ENCODE data around the gene SLC4A5.

Gene SLC4A5

GRCh38 chr2:74375838-74376237 lies 32.6 kb upstream of the SLC4A5 start:
- DNase-seq (ENCODE audit: extremely low read depth, low read depth): no peak

GRCh38 chr2:74374509-74375205 lies 31.4 kb upstream of the SLC4A5 start:
- no peak overlapping the region for H3K4me3 ChIP-seq (replicated peaks; ENCODE audit: low read depth, low read length)
- no peak for TF ChIP-seq CTCF (IDR thresholded peaks at IDR 0.05; ENCODE audit: low read depth, low read length, missing control alignments)
- DNase-seq (ENCODE audit: extremely low read depth, low read depth): peak; percentile 40

More at GRCh38 chr2:74375838-74376237, 32.6 kb upstream of the SLC4A5 start:
- no peak for TF ChIP-seq CTCF (IDR thresholded peaks at IDR 0.05; ENCODE audit: low read depth, low read length, missing control alignments)
- H3K4me3 ChIP-seq (replicated peaks; ENCODE audit: low read depth, low read length): no peak overlapping the region

- TF ChIP-seq CTCF (IDR thresholded peaks at IDR 0.05; ENCODE audit: low read depth, low read length, missing control alignments): no peak
- no peak for DNase-seq (ENCODE audit: extremely low read depth, low read depth)
- no peak overlapping the region for H3K4me3 ChIP-seq (replicated peaks; ENCODE audit: low read depth, low read length)
Measured at GRCh38 chr2:74373985-74374384, 30.8 kb upstream of the SLC4A5 start.

GRCh38 chr2:74373221-74373676 lies 30.0 kb upstream of the SLC4A5 start:
- no peak for TF ChIP-seq CTCF (IDR thresholded peaks at IDR 0.05; ENCODE audit: low read depth, low read length, missing control alignments)
- no peak overlapping the region for H3K4me3 ChIP-seq (replicated peaks; ENCODE audit: low read depth, low read length)
- DNase-seq (ENCODE audit: extremely low read depth, low read depth): no peak

- H3K4me3 ChIP-seq (replicated peaks; ENCODE audit: low read depth, low read length): no peak overlapping the region
- no peak for DNase-seq (ENCODE audit: extremely low read depth, low read depth)
- no peak for TF ChIP-seq CTCF (IDR thresholded peaks at IDR 0.05; ENCODE audit: low read depth, low read length, missing control alignments)
Measured at GRCh38 chr2:74372674-74373073, 29.5 kb upstream of the SLC4A5 start.

- DNase-seq (ENCODE audit: extremely low read depth, low read depth): no peak
- TF ChIP-seq CTCF (IDR thresholded peaks at IDR 0.05; ENCODE audit: low read depth, low read length, missing control alignments): no peak
- no peak overlapping the region for H3K4me3 ChIP-seq (replicated peaks; ENCODE audit: low read depth, low read length)
Measured at GRCh38 chr2:74371421-74371820, 28.2 kb upstream of the SLC4A5 start.

- H3K4me3 ChIP-seq (replicated peaks; ENCODE audit: low read depth, low read length): no peak overlapping the region
- no peak for DNase-seq (ENCODE audit: extremely low read depth, low read depth)
- TF ChIP-seq CTCF (IDR thresholded peaks at IDR 0.05; ENCODE audit: low read depth, low read length, missing control alignments): no peak
Measured at GRCh38 chr2:74369976-74370375, 26.8 kb upstream of the SLC4A5 start.
